Stimulated activated CD8-positive, alpha-beta memory T cell treated with anti-CD3 and anti-CD28 coated beads, Interleukin-15, amount 100 ng/mL, for 48 hours (primary cell): ENCODE measurements around the gene TMEM190.

Source experiments
- DNase-seq, 2 donors: peaks; one replicate each; pipeline ENCODE4 v3.0.0-alpha.2; 2020; ENCODE audit warnings: low read depth in 2 of 2

TMEM190 gene

DNA sequence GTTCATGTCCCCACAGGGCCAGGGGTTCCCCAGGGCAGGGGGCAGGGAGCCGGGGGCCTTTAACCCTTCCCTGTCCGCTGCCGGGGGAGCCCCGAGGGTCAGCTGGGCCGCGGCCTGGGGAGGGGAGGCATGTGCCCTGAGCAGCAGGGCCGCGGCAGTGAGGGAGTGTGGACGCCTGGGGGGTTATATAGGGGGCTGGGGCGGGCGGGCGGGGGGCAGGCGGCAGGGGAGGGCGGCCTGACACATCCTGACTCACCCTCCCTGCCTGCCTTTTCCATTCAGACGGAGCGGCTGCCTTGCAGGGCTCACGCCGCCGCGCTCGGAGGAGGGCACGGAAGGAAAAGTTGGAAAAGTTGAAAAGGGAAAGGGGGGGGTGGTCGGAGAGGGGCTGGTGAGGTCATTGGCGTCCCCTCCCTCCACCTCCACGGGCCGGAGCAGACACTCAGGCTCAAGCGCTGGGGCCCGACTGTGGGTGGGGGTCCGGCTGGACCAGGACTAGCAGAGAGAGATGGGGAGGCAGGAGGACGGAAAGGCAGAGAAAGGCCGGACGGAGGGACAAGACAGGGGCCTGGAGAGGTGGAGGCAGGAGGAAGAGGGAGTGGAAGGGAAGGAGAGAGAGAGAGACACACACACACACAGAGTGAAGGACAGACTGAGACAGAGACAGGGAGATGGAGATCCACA, 6.2 kb upstream of the TMEM190 start, which contains the start of gene IL11:
Gene IL11, minus strand, starts transcription at position 159 of the 684 bp plus-strand sequence. Its CDS starts 153 bp downstream, at position 6.
- no peak for DNase-seq

DNA sequence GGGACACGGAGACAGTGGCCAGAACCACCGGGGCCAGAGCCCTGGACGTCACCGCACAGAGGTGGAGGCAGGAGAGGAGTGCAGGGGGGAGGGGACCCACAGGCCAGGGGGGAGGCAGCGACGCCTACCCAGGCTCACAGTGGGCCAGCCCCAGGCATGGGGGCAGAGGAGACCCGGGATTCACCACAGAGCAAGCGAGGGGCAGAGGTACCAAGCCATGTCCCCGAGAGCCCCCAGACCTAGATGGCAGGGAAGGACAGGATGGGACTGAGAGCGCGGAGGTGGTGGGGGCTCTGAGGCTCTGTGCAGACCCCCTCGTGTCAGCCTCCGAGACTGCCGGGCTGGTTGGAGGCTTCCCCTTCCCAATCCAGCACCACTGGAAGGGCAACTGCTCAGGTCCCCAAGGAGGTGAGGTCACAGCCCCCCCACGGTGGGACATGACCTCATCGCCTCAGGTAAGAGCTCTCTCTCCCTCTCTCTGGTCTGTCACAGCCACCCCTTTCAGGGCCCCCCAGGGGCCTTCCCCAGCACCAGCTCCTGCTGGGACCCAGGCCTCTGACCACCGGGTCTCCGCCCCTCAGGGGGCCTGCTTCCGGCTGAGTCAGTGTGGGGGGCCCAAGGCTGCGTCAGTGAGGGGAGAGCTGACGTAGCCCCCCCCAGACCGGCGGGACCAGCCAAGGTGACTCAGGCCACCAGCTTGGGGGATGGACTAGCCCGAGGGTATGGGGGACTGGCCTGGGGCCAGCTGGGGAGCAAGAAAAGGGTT, 4.1 kb upstream of the TMEM190 start:
- DNase-seq = peak in 1 of 2 donors; percentile 64

DNA sequence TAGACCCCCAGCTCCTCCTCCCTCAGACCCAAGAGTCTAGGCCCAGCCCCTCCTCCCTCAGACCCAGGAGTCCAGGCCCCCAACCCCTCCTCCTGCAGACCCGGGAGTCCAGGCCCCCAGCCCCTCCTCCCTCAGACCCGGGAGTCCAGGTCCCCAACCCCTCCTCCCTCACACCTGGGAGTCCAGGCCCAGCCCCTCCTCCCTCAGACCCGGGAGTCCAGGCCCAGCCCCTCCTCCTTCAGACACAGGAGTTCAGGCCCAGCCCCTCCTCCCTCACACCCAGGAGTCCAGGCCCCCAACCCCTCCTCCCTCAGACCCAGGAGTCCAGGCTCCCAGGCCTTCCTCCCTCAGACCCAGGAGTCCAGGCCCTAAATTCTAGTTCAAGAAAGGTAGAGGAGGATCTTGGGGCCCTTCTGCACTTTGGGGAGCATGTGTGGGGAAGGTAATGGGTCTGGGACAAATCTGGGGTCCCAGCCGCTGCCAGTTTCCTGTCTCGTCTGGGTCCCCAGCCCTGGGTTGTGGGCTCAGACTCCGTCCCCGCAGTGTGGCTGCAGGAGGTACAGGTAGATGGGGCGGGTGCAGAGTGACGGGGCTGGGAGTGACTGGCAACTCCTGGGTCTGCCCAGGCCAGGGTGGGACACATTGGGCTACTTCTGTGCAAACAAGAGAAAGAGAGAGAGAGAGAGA, 3.2 kb upstream of the TMEM190 start:
- DNase-seq = no peak

DNA sequence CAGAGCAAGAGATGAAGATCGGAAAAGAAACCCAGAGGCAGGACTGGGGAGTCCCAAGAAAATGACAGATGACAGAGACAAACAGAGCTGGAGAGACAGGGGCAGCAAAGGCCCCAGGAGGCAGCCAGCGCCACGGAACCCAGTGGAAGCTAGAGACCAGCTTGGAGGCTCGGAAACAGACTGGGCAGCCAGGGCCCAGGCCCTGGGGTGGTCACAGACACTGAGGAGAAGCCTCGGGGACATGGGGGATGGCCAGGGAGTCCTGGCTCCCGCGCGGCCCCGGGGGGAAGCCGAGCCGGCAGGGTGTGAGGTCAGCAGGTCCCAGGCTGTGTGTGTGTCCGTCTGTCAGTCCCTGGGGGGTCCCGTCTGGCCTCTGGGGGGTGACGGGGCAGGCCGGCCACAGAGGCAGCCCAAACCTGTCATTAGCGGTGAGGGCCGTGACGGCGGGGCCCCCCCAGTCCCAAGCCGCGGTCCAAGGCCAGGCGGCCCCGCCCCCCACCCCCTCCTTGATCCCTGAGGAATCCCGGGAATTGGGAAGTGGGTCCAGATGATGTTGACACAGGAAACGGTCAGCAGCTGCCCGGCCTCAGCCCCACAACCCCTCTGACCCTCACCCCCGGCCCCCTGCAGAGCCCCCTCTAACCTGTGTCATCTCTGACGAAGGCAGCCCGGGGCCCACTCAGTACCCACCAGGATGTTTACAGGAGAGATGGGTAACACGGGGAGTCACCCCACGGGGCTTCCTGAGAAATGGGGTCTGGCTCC, 2.5 kb upstream of the TMEM190 start:
- no peak for DNase-seq

DNA sequence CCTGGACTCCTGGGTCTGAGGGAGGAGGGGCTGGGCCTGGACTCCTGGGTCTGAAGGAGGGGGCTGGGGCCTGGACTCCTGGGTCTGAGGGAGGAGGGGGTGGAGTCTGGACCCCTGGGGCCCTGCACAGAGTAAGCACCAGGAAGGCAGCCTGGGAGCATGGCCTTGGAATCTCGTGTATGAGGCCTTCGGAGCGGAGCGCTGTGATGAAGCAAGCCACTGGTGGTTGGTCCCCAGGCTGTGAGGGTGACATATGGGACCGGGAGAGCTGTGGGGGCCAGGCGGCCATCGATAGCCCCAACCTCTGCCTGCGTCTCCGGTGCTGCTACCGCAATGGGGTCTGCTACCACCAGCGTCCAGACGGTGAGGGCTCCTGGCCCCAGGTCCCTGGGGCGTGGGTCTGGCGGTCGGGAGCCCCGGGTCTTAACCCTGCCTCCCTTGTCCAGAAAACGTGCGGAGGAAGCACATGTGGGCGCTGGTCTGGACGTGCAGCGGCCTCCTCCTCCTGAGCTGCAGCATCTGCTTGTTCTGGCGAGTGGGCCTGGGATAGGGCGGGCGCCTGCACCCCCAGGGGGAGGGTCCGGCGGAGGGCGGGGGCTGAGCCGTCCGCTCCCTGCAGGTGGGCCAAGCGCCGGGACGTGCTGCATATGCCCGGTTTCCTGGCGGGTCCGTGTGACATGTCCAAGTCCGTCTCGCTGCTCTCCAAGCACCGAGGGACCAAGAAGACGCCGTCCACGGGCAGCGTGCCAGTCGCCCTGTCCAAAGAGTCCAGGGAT, 918 bp downstream of the TMEM190 start:
- no peak for DNase-seq

DNA sequence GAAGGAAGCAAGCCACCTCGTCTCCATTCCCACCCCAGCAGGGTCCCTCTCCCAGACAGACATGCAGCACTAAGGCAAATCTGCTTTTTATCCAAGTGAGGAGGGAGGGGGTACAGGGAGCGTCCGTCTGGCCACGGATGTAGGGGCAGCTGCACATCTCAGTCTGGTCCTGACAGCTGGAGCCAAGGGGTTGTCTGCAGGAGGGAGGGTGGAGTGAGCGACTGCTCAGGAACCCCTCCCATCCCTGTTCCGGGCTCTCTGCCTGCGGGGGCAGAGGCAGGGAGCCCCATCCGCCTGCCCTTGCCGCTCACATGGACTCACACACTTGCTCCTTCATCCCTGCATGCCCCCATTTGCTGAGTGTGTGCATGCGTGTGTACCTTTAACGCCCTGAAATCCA, 2.5 kb downstream of the TMEM190 start:
- no peak for DNase-seq

DNA sequence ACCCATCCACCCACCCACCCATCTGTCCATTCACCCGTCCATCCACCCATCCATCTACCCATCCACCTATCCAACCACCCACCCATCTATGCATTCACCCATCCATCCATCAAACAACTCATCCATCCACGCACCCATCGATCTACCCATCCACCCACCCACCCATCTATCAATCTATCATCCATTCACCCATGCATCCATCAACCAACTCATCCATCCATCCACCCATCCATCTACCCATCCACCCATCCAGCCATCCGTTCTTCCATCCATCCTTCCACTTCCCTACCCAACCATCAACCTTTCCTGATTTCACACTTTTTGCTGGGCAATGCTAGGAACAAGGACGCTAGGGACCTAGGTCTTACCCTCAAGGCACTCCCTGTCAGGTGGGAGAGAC, 5.4 kb downstream of the TMEM190 start:
- no peak for DNase-seq

DNA sequence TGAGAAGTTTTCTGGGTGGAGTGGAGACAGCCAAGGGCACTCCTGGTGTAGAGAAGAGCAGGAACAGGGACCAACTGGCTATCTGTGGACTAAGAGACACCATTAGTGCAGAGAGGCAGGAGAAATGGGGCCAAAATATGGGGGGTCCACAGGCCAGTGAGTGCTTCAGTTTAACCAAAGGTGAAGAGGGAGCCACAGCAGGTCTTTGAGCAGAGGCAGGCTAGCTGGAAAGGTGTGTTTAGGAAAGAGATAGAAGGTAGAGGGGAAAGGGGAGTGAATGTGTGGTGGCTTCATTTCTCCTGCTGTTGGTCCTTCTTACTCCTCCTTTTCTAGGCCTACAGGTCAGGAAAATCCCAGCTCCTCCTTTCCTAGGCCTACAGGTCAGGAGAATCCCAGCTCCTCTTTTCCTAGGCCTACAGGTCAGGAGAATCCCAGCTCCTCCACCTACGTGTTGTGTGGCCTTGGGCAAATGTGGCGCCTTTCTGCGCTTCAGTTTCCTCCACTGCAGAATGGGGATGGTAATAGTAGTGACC, 6.0 kb downstream of the TMEM190 start:
- DNase-seq = no peak

DNA sequence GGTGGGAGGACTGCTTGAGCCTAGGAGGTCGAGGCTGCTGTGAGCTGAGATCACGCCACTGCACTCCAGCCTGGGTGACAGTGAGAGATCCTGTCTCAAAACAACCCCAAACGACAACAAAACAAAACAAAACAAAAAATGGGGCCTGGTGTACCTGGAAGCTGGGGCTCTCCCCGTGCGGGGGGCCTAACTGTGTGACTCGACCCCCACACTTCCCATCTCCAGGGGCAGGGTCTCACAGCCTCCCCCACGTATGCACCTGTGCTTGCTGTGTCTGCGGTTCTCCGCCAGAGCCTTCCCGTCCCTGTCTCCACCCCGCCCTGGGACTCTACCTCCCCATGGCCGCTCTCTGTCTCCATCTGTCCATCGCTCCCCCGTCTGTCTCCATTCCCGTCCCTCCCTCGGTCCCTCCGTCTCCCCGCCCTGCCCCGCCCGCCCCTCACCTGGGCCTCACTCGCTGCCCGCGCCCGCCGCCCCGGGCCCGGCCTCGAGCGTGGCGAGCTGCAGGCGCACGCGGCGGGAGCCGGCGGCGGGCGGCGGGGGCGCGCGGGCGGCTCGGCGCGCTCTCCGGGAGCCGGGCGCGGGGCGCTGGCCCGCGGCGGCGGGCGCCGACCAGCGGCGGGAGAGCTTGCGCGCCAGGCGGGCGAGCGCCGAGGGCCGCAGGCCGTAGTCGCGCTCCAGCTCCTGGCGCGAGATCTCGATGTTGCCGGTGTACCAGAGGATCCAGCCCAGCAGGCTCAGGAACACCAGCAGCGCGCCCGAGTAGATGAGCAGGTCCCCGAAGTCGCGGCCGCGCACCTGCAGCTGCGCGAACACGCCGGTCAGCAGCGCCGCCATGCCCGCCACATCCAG, 6.9 kb downstream of the TMEM190 start:
- DNase-seq = peak in 1 of 2 donors; percentile 55

DNA sequence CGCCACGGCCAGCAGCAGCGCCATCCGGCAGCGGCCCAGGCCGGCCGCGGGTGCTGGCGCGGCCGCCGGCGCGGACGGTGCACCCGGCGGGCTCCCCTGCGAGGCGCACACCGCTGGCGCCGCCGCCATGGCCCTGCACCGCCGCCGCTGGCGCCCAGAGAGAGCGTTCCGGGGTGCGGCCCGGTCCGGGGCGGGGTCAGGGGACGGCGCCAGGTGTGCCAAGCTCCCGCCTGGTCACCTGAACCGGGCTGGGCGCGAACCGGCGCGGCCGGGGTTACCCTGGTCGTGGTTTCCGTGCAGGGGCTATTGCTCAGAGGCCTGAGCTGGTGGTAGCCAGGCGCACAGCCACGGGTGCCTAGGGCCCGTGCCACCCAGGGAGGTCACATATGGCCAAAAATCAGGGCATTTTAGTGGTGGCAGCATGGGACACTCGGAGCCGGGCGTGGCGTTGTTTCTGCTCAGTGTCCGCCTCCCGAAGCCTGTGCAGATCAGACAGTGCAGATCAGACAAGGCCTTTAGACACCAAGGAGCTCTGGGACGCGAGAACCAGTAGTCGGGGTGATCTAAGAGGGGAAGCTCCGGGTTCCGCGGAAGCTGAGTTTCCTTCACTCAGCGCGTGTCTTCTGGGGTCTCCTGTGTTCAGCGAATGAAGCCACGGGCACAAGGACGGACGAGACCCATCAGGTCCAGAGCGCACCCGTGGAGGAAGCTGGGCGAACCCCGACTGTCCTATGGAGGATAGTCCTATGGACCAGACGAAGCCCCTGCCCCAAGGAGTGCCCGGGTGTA, 7.7 kb downstream of the TMEM190 start, which contains the start of gene TMEM238:
Gene TMEM238, minus strand, starts transcription at position 162 of the 789 bp plus-strand sequence. Its CDS starts 33 bp downstream, at position 129.
- DNase-seq = no peak

DNA sequence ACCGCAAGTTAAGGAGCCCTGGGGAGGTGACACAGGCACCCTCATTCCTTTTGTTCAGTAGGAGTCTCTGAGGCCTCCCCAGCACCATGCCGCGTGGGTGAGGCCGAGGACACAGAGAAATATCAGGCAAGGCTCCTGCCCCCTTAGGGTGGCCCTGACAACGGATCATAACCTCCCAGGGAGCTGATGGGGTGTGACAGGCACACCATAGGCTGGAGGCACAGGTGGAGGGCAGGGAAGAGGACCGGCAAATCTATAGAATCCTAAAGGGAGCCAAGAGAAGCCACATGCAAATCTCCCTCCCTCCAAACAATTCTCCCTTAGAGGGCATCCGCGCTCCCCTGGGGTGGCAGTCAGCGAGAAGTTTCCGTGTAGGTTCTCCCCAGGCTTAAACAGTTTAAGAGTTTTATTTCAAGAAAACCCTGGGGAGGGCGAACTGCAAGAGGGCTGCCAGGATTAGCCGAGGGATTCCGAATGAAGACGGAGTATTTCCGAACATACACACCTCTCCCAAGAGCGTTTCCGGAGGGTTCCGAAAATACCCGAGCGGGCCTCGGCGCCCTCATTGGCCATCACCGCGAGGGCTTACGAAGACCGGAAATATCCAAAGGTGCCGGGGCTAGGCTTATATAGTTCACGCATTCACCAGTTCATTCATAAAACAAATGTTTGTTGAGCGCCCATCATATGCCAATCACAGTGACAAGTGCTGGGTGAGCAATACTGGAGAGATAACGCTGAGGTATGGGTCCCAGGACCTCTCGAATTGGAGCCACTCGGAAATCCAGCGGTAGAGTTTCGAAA, 8.5 kb downstream of the TMEM190 start:
- peak; percentile 89 to 92 for DNase-seq

DNA sequence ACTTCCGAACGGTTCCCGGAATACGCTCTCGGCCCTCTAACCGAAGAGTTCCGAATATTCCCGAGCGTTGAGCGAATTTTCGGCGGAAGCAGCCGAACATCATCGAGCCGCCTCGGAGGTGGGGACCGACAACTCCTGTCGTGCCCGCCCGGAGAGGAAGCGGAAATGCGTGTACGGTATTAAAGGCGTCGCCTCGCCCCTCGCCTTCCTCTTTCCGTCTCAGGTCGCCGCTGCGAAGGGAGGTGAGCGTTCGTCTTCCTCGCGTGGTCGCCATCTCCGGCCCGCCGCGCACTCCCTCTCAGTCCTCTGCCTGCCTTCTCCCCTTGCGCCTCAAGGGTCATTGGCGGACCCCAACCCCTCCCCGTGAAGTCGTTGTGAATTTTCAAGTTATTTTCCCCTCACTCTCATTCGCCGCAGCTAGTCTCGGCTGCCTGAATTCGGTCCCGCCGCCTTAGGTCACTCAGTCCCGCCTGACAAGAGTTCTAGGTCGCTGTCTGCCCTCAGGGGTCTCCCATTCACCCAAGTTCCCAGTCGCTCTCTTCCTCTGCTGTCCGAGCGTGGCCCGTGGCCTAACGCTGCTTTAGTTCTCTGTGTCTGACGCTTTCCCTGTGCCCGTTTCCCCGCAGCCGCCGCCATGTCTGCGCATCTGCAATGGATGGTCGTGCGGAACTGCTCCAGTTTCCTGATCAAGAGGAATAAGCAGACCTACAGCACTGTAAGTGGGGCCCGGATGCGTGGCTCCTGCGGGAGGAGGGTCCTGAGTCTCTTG, 9.3 kb downstream of the TMEM190 start, which contains the start of gene RPL28:
Gene RPL28, plus strand, starts transcription at position 209 of the 769 bp plus-strand sequence. Its CDS starts 426 bp downstream, at position 635.
- peak; percentile 95 to 96 for DNase-seq

DNA sequence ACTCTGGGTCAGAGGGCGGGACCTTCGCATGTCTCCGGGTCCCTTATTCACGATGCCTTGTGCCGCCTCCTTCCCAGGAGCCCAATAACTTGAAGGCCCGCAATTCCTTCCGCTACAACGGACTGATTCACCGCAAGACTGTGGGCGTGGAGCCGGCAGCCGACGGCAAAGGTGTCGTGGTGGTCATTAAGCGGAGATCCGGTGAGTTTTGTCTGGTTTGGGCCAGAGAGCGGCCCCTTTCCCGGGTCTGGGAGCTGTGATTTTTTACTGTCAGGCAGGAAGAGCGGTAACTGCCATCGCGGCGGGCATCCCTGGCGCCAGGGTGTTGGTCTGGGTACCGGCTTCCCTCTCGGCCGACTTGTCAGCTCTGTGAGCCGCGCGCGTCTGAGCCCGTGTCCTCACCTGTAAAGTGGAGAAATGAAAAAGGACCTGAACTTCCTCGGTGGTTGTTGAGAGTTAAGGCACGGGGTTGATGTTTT, 9.9 kb downstream of the TMEM190 start:
- DNase-seq = no peak

DNA sequence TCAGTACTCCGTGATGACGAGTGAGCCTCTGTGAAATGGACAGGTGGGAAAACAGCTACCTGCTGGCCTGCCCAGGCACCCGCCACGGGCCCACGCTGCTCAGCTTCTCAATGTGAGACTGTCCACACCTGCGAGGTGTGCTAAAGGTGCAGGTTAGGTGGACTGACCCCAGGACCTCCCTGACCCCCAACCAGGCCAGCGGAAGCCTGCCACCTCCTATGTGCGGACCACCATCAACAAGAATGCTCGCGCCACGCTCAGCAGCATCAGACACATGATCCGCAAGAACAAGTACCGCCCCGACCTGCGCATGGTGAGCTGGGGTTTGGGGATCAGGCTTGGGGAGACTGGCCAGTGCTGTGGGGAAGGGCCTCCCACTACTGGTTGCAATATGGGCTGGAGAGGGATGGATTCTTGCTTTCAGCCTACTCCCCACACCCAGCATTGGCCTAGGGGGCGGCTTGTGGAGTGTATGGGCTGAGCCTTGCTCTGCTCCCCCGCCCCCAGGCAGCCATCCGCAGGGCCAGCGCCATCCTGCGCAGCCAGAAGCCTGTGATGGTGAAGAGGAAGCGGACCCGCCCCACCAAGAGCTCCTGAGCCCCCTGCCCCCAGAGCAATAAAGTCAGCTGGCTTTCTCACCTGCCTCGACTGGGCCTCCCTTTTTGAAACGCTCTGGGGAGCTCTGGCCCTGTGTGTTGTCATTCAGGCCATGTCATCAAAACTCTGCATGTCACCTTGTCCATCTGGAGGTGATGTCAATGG, 11.3 kb downstream of the TMEM190 start:
- DNase-seq = no peak

DNA sequence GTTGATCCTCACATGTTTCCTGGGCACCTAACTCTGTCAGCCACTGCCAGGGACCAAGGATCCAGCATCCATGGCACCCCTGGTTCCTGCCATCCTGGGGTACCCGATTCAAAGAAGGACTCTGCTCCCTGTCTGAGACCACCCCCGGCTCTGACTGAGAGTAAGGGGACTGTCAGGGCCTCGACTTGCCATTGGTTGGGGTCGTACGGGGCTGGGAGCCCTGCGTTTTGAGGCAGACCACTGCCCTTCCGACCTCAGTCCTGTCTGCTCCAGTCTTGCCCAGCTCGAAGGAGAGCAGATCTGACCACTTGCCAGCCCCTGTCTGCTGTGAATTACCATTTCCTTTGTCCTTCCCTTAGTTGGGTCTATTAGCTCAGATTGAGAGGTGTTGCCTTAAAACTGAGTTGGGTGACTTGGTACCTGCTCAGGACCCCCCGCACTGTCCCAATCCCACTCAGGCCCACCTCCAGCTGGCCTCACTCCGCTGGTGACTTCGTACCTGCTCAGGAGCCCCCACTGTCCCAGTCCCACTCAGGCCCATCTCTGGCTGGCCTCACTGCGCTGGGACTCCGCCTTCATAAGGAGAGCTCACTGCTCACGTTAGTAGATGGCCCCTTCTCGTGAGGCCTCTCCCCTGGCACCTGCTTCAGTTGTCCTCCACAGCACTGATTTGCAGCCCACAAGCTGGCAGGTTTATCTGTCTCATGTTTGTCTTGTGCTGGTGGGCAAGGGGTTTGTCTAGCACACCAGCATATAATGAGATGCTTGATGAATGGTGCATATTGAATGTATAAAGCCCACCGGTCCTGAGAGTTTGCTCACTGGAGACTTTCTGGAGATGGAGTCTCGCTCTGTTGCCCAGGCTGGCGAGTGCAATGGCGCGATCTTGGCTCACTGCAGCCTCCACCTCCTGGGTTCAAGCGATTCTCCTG, 13.0 kb downstream of the TMEM190 start:
- no peak for DNase-seq
